ENCODE results near the gene RGS6. TPM values are rescaled to one million over a fixed set of nuclear protein-coding genes. Genes with fewer than 3 reads are reported as not detected.

Gene RGS6
- total and polyA plus RNA-seq, 7 donors = 0.19 to 1.6 (median 0.42) TPM

DNA sequence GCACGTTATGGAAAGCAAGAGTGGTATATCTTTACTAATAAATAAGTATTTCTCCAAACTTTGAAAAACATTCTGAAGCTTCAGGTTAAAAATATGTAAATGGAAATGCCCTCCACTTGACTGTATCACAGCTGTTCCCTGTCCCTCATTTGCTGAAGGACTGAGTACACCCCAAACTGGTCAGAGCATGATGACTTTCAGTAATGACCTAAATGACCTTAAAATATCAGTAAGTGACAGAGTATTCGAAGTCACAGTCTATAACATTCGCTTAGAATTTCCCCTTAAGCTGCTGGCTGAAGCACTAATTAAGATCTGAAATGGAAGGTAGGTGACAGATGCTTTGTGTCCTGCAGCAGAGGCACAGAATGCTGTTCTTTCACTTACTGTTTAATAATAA lies 191.5 kb downstream of the RGS6 start:
- intact Hi-C loops (cut with DNase I) = no loop called here
- 50 to 55% (median 54%) methylated on average over 3 of the region's 3 CpGs for WGBS, 3 donors

DNA sequence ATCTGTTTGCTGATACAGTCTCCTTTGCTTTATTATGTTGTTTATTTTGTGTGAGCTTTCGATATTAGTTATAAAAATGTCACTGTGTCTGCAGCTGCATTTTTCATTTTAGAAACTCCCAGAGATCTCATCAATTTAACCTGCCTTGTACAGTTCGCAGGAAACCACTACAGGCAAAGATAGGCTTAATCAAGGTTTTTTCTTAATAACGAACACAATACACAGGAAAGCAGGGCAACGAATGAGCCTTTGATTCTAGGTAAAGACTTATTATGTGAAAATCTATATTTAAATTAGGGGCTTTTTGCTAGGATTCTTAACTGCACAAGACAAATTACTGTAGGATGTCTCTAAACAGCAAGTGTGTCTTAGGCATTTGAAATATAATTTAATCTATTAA lies 191.9 kb downstream of the RGS6 start:
- intact Hi-C loops (cut with DNase I) = no loop called here
- no peak for ATAC-seq
- 69 to 72% (median 71%) methylated on average over 4 of the region's 4 CpGs for WGBS, 3 donors

More for the DNA sequence above, 191.5 kb downstream of the RGS6 start:
- ATAC-seq (no peak), DNase-seq (no peak)
- Histone ChIP-seq H3K27ac (no peak overlapping the region), H3K4me1 (no peaks in the 10 kb centered on the region), H3K36me3 (ENCODE audit: insufficient read depth in 1 of 2, low read depth in 1 of 2) (no peaks in the 10 kb centered on the region), H3K4me3 (no peak overlapping the region), H3K27me3 (ENCODE audit: insufficient read depth in 3 of 3, low read length in 2 of 3) (no peaks in the 10 kb centered on the region), H3K9me3 (no peaks in the 10 kb centered on the region)
- TF ChIP-seq, protein P1, sequence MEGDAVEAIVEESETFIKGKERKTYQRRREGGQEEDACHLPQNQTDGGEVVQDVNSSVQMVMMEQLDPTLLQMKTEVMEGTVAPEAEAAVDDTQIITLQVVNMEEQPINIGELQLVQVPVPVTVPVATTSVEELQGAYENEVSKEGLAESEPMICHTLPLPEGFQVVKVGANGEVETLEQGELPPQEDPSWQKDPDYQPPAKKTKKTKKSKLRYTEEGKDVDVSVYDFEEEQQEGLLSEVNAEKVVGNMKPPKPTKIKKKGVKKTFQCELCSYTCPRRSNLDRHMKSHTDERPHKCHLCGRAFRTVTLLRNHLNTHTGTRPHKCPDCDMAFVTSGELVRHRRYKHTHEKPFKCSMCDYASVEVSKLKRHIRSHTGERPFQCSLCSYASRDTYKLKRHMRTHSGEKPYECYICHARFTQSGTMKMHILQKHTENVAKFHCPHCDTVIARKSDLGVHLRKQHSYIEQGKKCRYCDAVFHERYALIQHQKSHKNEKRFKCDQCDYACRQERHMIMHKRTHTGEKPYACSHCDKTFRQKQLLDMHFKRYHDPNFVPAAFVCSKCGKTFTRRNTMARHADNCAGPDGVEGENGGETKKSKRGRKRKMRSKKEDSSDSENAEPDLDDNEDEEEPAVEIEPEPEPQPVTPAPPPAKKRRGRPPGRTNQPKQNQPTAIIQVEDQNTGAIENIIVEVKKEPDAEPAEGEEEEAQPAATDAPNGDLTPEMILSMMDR (IDR thresholded peaks at IDR 0.05) = no peak

DNA sequence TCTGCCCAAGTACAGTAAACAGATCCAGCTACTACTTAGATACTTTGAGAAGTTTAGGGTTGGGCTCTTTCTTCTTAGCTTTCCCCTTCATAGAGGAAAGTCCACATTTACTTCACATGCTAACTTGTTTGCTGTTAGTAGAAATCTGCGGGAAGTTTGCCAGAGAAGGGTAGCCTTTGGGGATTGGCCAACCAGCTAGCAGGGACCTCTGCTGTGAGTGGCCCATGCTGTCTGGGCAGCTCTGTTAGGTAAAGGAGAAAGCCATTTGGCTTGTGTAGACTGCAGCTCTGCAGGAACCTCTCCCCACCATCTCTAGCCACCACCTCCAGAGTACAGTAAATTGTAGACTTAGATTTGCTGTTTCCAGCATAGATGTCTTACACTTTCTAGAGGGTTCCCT lies 193.9 kb downstream of the RGS6 start:
- intact Hi-C loops (cut with DNase I) = no loop called here
- DNase-seq (no peak), ATAC-seq (no peak)
- TF ChIP-seq, protein P1 (IDR thresholded peaks at IDR 0.05) = no peak
- Histone ChIP-seq H3K9me3 (no peaks in the 10 kb centered on the region), H3K4me1 (no peaks in the 10 kb centered on the region), H3K4me3 (no peak overlapping the region), H3K27me3 (ENCODE audit: insufficient read depth in 3 of 3, low read length in 2 of 3) (no peaks in the 10 kb centered on the region), H3K36me3 (ENCODE audit: insufficient read depth in 1 of 2, low read depth in 1 of 2) (no peaks in the 10 kb centered on the region), H3K27ac (no peak overlapping the region)
- 91 to 100% (median 95%) methylated on average over 1 of the region's 1 CpG for WGBS, 3 donors

More for the DNA sequence above, 191.9 kb downstream of the RGS6 start:
- no peak for DNase-seq
- H3K9me3 ChIP-seq = no peaks in the 10 kb centered on the region
- no peaks in the 10 kb centered on the region for H3K27me3 ChIP-seq (ENCODE audit: insufficient read depth in 3 of 3, low read length in 2 of 3)
- no peak overlapping the region for H3K4me3 ChIP-seq
- no peak overlapping the region for H3K27ac ChIP-seq
- H3K36me3 ChIP-seq (ENCODE audit: insufficient read depth in 1 of 2, low read depth in 1 of 2) = no peaks in the 10 kb centered on the region
- H3K4me1 ChIP-seq = no peaks in the 10 kb centered on the region
- TF ChIP-seq, protein P1 (IDR thresholded peaks at IDR 0.05) = no peak

DNA sequence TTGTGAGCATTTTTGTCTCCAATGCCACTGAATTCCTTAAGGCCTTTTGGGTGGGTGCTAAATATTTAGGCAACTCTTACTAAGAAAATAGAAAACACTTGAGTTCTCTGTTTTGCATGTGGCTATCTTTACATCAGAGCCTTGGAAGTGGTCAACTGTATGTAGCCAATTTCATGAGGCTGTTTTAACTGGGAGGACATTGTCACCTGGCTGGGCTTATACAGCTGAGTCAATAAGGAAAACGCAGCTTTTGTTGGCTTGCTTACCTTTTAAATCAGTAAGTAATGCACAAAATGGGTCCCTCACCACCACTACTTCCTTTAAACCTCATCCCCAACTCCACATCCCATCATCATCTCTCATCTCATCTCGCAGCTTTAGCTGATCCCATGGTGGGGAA lies 194.3 kb downstream of the RGS6 start:
- Histone ChIP-seq H3K9me3 (no peaks in the 10 kb centered on the region), H3K27me3 (ENCODE audit: insufficient read depth in 3 of 3, low read length in 2 of 3) (no peaks in the 10 kb centered on the region), H3K4me3 (no peak overlapping the region), H3K27ac (no peak overlapping the region), H3K36me3 (ENCODE audit: insufficient read depth in 1 of 2, low read depth in 1 of 2) (no peaks in the 10 kb centered on the region), H3K4me1 (no peaks in the 10 kb centered on the region)
- TF ChIP-seq, protein P1 (IDR thresholded peaks at IDR 0.05) = no peak
- 77 to 91% (median 82%) methylated on average over 2 of the region's 2 CpGs for WGBS, 3 donors
- intact Hi-C loops (cut with DNase I) = no loop called here
- no peak for DNase-seq
- no peak for ATAC-seq

DNA sequence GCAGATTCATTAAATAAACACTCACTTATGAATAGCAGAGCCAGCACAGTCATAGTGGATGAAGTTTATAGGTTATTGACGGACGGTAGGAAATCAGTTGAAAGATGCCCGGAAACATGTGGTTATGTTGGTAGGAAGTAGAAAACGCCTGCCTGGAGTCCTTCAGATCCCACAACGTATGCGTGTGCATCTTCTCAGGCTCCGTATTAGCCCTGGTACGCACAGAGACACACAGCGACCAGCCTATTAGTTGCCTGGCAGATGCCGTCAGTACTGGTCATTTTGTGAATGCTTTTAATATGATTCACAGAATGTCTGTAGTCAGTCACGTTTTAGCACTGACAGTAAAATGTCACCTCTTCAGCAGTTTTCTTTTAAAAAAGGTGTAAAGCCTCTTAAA lies 196.4 kb downstream of the RGS6 start:
- 66 to 71% (median 69%) methylated on average over 11 of the region's 11 CpGs for WGBS, 3 donors
- DNase-seq = no peak
- no peak for ATAC-seq
- Histone ChIP-seq H3K27ac (no peak overlapping the region), H3K4me3 (no peak overlapping the region), H3K4me1 (no peaks in the 10 kb centered on the region), H3K9me3 (no peaks in the 10 kb centered on the region), H3K36me3 (ENCODE audit: insufficient read depth in 1 of 2, low read depth in 1 of 2) (no peaks in the 10 kb centered on the region), H3K27me3 (ENCODE audit: insufficient read depth in 3 of 3, low read length in 2 of 3) (no peaks in the 10 kb centered on the region)
- TF ChIP-seq, protein P1 (IDR thresholded peaks at IDR 0.05) = no peak
- intact Hi-C loops (cut with DNase I) = no loop called here
